Spleen (tissue), 11 donors: ENCODE results near the gene TEAD1. TPM values are rescaled to one million over a fixed set of nuclear protein-coding genes. Genes with fewer than 3 reads are reported as not detected.

Experiments
- DNase-seq: peaks from one replicate; pipeline ENCODE4 v3.0.0-alpha.2; 2020
- H3K27ac ChIP-seq, 8 donors: fragments of 200-600 bp; sonication (generic) in 7 of 8; 1 replicate in 4 of 8; 2 replicates in 4 of 8; pipeline versions ENCODE4 v1.5.0 to v1.8.0; 2016 to 2021; ENCODE audit warnings: inconsistent platforms in 4 of 8, mild to moderate bottlenecking in 4 of 8, moderate library complexity in 1 of 8
- H3K27me3 ChIP-seq, 7 donors: fragments of 200-600 bp; sonication (generic) in 6 of 7; replicated peaks in 1 of 7; 1 replicate in 4 of 7; 2 replicates in 3 of 7; pipeline versions ENCODE4 v1.5.0 to v1.8.0; 2016 to 2021; ENCODE audit warnings: inconsistent platforms in 3 of 7, mild to moderate bottlenecking in 1 of 7
- H3K36me3 ChIP-seq, 6 donors: fragments of 200-600 bp; sonication (generic) in 5 of 6; 1 replicate in 4 of 6; 2 replicates in 2 of 6; pipeline versions ENCODE4 v1.5.0 to v1.8.0; 2016 to 2021; ENCODE audit warnings: inconsistent platforms in 2 of 6
- H3K4me1 ChIP-seq, 6 donors: fragments of 200-600 bp; sonication (generic) in 5 of 6; 1 replicate in 3 of 6; 2 replicates in 3 of 6; pipeline versions ENCODE4 v1.5.0 to v1.8.0; 2016 to 2021; ENCODE audit warnings: inconsistent platforms in 3 of 6
- H3K4me3 ChIP-seq, 8 donors: fragments of 200-600 bp; sonication (generic) in 7 of 8; 1 replicate in 4 of 8; 2 replicates in 4 of 8; pipeline versions ENCODE4 v1.5.0 to v1.8.0; 2016 to 2021; ENCODE audit warnings: inconsistent platforms in 4 of 8, mild to moderate bottlenecking in 4 of 8, moderate library complexity in 2 of 8
- H3K9me3 ChIP-seq, 8 donors: fragments of 200-600 bp; sonication (generic) in 7 of 8; 1 replicate in 4 of 8; 2 replicates in 4 of 8; pipeline versions ENCODE4 v1.5.0 to v1.8.0; 2016 to 2021; ENCODE audit warnings: inconsistent platforms in 4 of 8
- POLR2A ChIP-seq, 3 donors: fragments of 450-650 bp; IDR thresholded peaks; one replicate each; pipeline ENCODE4 v1.5.1; 2017; ENCODE audit warnings: antibody characterized with exemption in 3 of 3, mild to moderate bottlenecking in 1 of 3
- POLR2AphosphoS5 ChIP-seq, 3 donors: sonication (generic); formaldehyde crosslinking; IDR thresholded peaks; one replicate each; pipeline ENCODE4 v1.5.1; 2017; ENCODE audit warnings: antibody characterized with exemption in 3 of 3
- WGBS, 5 donors: extraction: QIAGEN DNeasy Blood & Tissue Kit in 3 of 5; methylation state at CpG; one replicate each; pipeline versions ENCODE4 v1.1.5 to v1.1.7; 2013 to 2018; 5-methylcytosine and 5-hydroxymethylcytosine counted together
- intact Hi-C: fragments of 100-400 bp; cut with DNase I; formaldehyde crosslinking; loops from one replicate; pipeline ENCODE4 v1.15.0; 2023; ENCODE audit warnings: low total_unique reads
- polyA plus RNA-seq, 3 donors: library from polyadenylated mRNA; stranded (reverse); fragments of 200-250 nt; gene quantifications; one replicate each; pipeline ENCODE4 v1.2.1, GENCODE V29; 2013
- total RNA-seq, 7 donors: library from RNA; depleted of rRNA in 3 of 7; stranded (reverse); fragments of >200 nt in 3 of 7; fragmentation: NEBNext Ultra II Directional in 4 of 7; extraction: Animal tissue kit (Norgen Biotek cat#: 25700) in 4 of 7; gene quantifications; one replicate each; pipeline versions ENCODE4 v1.1.0 to v1.2.1, GENCODE V29; 2016 to 2021
- TF ChIP-seq, protein P1 (sequence below), 11 experiments: fragments of 200-600 bp in 7 of 11; fragments of 450-650 bp in 4 of 11; sonication (generic) in 4 of 11; IDR thresholded peaks in 8 of 11; conservative IDR thresholded peaks in 3 of 11; 1 replicate in 7 of 11; 2 replicates in 4 of 11; pipeline versions ENCODE4 v1.4.0 to v1.8.0; 2016 to 2021; ENCODE audit warnings: antibody characterized with exemption in 11 of 11, inconsistent platforms in 4 of 11, mild to moderate bottlenecking in 1 of 11
- donor health status: healthy with polysubstance abuse.
- donor health status: DM: no; HTN: no; CAD: no; lungs with moderate emphysema.
- donor health status: DM: no; HTN: no; CAD: no.
- donor health status: Bipolar disorder and iron deficiency.
- donor health status: healthy.
- donor health status: DM: no; HTN: no; CAD: no.
- donor health status: DM: yes; HTN: yes; CAD: no.

TEAD1 gene
- total and polyA plus RNA-seq, 10 donors = 0.93 to 46.0 (median 18.6) TPM

DNA sequence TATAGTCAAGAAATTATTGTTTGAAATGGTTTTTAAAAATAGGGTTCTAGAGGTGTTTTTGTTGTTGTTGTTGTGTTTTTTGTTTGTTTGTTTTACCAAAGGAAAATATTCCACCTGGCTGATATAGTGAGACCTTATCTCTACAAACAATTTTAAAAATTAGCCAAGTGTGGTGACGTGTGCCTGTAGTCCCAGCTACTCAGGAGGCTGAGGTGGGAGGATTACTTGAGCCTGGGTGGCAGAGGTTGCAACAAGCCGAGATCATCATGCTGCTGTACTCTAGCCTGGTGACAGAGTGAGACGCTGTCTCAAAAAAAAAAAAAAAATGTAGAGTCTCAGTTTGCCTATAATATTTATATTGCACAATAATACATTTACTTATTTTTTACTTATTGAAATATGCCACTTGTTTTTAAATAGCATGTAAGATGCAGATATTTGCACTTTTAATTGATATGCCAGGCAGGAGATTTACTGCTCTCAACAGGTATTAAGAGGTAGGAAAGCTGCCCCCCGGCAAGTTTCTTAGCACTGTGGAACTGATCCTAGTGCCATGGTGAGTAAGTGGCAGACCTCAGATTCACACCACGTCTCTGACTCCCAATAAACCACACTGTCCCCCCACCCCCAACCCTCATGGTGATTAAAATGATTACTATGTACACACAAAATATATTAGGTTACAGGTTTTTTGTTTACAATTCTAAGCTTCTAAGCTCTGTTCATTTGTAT, 157.4 kb downstream of the TEAD1 start:
- Histone ChIP-seq H3K27ac (no peak overlapping the region), H3K4me3 (no peak overlapping the region), H3K4me1 (peaks cover 6 to 27% (median 15%) of the 10 kb centered on the region in 6 donors), H3K27me3 (peaks cover 0 to 39% (median 0%) of the 10 kb centered on the region in 7 donors), H3K36me3 (no peaks in the 10 kb centered on the region), H3K9me3 (no peaks in the 10 kb centered on the region)
- no peak for TF ChIP-seq POLR2A (IDR thresholded peaks at IDR 0.05)
- no peak for DNase-seq
- WGBS, 5 donors = 80 to 89% (median 83%) methylated on average over 5 of the region's 5 CpGs
- intact Hi-C loops = no loop called here

DNA sequence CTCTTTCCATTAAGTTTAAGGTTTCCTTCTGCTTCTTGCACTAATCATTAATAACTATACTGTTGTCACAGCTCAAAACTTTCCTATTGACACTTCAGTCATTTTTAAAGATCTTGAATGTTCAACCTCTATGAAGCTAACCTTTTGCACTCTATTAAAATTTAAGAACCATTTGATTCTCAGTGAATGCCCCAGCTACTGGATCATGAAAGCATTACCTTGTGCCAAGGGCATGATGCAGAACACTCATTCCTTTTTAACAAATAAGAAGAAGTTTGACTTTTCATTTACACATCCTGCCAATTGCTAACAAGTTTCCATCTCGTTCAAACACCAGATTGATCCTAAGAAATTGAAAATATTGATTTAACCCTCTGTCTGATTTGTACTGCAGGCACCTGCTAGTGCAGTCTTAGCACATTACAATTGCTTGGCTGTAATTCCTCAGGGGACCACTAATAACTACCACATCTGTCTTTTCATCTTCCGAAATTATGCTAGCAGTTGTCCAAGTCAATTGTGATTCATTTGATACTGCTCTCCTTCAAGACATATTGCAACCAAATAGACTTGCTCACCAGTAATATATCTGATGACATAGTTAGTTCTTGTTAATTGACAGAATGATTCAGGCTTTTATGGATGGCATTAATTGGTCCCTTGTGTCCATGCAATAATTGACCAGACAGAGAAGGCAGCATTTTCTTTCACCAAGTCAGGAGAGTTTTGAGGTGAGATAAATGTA, 158.4 kb downstream of the TEAD1 start:
- Histone ChIP-seq H3K9me3 (no peaks in the 10 kb centered on the region), H3K27me3 (peaks cover 0 to 35% (median 0%) of the 10 kb centered on the region in 7 donors)

DNA sequence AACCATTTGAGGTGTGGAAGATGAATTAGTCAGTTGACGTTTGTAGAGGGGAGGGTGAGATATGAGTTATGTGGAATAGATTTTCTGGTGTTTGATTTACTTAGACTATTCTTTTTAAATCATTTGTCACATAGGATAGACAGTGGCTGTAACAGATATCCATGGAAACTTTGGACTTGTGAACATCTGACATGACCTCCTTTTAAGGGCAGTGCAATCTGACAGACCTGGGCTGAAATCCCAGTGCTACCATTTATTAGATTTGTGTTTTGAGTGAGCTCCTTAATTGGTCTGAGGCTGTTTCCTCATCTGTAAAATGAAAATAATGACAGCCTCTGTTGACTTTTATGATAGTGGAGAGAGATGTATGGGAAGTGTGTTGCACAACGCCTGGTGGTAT, 159.9 kb downstream of the TEAD1 start:
- TF ChIP-seq, protein P1, sequence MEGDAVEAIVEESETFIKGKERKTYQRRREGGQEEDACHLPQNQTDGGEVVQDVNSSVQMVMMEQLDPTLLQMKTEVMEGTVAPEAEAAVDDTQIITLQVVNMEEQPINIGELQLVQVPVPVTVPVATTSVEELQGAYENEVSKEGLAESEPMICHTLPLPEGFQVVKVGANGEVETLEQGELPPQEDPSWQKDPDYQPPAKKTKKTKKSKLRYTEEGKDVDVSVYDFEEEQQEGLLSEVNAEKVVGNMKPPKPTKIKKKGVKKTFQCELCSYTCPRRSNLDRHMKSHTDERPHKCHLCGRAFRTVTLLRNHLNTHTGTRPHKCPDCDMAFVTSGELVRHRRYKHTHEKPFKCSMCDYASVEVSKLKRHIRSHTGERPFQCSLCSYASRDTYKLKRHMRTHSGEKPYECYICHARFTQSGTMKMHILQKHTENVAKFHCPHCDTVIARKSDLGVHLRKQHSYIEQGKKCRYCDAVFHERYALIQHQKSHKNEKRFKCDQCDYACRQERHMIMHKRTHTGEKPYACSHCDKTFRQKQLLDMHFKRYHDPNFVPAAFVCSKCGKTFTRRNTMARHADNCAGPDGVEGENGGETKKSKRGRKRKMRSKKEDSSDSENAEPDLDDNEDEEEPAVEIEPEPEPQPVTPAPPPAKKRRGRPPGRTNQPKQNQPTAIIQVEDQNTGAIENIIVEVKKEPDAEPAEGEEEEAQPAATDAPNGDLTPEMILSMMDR (IDR thresholded peaks at IDR 0.05 in 8 of 11, conservative IDR thresholded peaks at IDR 0.05 in 3 of 11) = no peak
- intact Hi-C loops = no loop called here
- no peak overlapping the region for H3K27ac ChIP-seq
- DNase-seq = no peak
- no peaks in the 10 kb centered on the region for H3K9me3 ChIP-seq
- peaks cover 0 to 20% (median 0%) of the 10 kb centered on the region in 7 donors for H3K27me3 ChIP-seq
- H3K4me1 ChIP-seq = peaks cover 0 to 7% (median 4%) of the 10 kb centered on the region in 6 donors
- no peak overlapping the region for H3K4me3 ChIP-seq
- H3K36me3 ChIP-seq = no peaks in the 10 kb centered on the region
- WGBS, 5 donors = 73 to 88% (median 86%) methylated on average over 2 of the region's 2 CpGs

More for the DNA sequence above, 158.4 kb downstream of the TEAD1 start:
- Histone ChIP-seq H3K36me3 (no peaks in the 10 kb centered on the region), H3K4me3 (no peak overlapping the region), H3K4me1 (peaks cover 0 to 19% (median 8%) of the 10 kb centered on the region in 6 donors), H3K27ac (no peak overlapping the region)
- no peak for DNase-seq
- intact Hi-C loops = no loop called here
- TF ChIP-seq, protein P1 (IDR thresholded peaks at IDR 0.05 in 8 of 11, conservative IDR thresholded peaks at IDR 0.05 in 3 of 11) = no peak
- no peak for TF ChIP-seq POLR2A (IDR thresholded peaks at IDR 0.05)
- no peak for TF ChIP-seq POLR2AphosphoS5 (IDR thresholded peaks at IDR 0.05)
- WGBS, 5 donors = 67 to 78% (median 71%) methylated on average over 2 of the region's 2 CpGs

DNA sequence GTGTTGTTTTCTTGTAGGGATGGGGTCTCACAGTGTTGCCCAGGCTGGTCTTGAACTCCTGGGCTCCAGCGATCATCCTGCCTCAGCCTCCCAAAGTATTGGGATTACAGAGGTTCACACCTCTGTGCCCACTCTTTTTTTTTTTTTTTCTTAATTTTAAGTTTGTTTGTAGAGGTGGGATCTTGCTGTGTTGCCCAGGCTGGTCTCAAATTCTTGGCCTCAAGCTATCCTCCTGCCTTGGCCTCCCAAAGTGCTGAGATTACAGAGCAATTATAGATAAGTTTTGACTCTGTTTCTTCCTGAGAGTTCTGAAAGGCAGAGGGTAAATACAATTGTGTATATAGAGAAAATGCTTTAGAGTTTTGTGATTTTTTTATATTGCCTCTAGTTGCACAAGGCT, 160.4 kb downstream of the TEAD1 start:
- H3K27ac ChIP-seq = no peak overlapping the region
- no peak for DNase-seq
- intact Hi-C loops = no loop called here
- 90 to 100% (median 94%) methylated on average over 1 of the region's 1 CpG for WGBS, 5 donors
- H3K27me3 ChIP-seq = peaks cover 0 to 16% (median 0%) of the 10 kb centered on the region in 7 donors
- no peaks in the 10 kb centered on the region for H3K36me3 ChIP-seq
- H3K4me3 ChIP-seq = no peak overlapping the region
- TF ChIP-seq, protein P1 (IDR thresholded peaks at IDR 0.05 in 8 of 11, conservative IDR thresholded peaks at IDR 0.05 in 3 of 11) = no peak
- no peak for TF ChIP-seq POLR2AphosphoS5 (IDR thresholded peaks at IDR 0.05)
- no peak for TF ChIP-seq POLR2A (IDR thresholded peaks at IDR 0.05)
- no peaks in the 10 kb centered on the region for H3K9me3 ChIP-seq
- H3K4me1 ChIP-seq = peaks cover 0 to 2% (median 0%) of the 10 kb centered on the region in 6 donors
